GM19452 (cell line): Measurements from ENCODE around the gene MTFMT.
"Not testable (repeated sequence)": the region's sequence is repeated elsewhere in the genome, so short reads cannot be mapped to it uniquely, and the experiment has no call there.

Experiments
- ATAC-seq: cut with Tn5 transposase; IDR thresholded peaks from one replicate; pipeline ENCODE4 v1.9.1; 2021; ENCODE audit not compliant: unreplicated experiment

MTFMT gene

DNA sequence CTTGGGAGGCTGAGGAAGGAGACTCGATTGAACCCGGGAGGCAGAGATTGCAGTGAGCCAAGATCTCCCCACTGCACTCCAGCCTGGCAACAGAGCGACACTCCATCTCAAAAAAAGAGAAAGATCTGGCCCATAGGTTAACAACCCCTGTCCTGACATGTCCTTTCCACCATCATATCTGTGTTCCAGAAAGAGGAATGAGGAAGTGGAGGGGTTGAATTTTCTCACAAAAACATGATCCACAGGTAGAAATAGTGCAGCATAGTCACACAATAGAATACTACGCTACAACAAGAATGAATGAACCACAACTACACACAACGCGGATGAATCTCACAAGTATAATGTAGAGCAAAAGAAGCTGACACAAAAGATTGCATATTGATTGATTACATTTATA, 11.0 kb upstream of the MTFMT start:
- no peak for ATAC-seq

DNA sequence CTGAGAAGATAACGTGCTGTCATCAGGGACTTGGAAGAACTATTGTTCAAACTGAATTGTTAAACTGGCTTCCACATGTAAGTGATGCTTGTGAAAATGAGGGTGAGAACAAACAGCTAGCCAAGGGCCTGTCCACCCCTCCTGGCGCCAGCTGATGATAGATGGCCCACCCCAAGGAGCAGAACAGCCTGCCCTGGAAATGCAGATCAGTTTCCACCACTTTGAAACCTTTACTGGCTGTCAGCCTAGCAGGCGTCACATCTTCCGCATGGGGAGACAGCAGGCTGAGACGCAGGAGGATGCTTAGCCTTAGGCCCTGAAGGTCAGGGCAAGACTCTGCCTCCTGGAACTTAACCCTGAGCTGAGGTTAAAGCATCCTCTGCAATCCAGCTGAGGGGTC, 9.4 kb upstream of the MTFMT start:
- ATAC-seq, result no peak

DNA sequence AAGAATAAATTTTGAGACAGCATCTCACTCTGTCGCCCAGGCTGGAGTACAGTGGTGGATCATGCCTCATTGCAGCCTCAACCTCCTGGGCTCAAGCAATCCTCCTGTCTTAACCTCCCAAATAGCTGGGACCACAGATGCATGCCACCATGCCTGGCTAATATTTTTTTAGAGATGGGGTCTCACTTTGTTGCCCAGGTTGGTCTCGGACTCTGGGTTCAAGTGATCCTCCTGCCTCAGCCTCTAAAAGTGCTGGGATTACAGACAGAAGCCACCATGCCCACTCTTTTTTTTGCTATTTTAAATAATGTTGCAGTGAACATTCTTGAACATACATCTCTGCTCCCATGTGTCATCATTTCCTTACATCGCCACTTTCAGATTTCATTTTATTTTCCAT, 9.0 kb upstream of the MTFMT start:
- ATAC-seq, result no peak

DNA sequence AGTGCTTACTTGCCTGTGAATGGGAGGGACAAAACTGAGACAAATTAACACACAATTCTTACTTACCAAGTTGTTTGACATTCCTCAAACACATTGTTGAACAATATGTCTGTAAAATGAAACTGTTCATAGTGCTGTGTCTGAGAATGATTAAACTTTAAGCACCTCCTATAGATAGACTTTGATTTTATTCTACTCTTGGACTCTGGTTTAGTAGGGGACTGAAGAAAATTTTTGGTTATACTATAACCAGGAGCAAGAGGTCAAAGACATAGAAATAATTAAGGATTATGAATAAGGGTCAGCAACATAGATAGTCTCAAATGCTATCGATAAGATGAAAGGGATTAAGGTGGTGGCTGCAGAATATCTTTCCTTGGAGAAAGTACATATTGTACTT, 7.9 kb upstream of the MTFMT start:
- no peak for ATAC-seq

DNA sequence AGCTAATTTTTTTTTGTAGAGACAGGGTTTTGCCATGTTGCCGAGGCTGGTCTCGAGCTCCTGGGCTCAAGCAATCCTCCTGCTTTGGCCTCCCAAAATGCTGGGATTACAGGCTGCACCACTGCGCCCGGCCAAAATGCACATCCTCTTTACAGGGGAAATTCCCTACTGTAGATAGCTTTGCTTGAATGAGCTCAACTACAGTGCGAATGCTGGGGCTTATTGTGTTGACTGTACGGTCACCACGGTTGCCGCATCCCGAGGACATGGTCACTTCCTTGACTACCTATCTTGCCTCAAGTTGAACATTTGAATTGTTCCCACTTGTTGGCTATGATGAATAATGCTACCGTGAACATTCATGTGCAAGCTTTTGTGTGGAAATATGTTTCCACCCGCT, 5.3 kb upstream of the MTFMT start:
- ATAC-seq, result no peak

DNA sequence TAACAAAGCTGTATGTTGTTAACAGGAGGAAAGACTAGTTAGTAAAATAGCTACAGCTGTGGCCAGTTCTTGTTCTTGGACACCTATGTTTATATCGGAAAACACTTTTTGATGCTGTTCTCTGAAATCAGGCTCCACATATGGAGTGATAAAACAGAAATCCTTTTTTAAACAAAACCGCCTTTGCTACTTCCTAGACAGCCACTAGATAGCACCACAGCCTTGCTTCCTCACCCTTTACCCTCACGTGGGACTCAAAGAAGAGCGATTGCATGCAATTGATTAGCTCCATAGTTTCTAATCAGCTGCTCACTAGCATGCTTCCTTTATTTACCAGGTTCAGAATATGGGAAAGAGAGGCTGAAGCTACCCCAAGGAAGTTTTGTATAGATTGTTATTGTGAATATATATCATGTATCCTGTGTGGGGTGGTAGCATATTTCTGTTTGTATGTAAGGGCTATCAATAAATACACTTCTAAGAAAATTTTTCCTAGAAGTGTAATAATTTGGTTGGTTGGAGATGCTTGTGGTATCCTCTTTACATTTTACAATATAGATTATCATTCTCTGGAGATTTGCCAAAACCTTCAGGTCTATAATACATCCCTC, 4.3 kb upstream of the MTFMT start:
- no peak for ATAC-seq

DNA sequence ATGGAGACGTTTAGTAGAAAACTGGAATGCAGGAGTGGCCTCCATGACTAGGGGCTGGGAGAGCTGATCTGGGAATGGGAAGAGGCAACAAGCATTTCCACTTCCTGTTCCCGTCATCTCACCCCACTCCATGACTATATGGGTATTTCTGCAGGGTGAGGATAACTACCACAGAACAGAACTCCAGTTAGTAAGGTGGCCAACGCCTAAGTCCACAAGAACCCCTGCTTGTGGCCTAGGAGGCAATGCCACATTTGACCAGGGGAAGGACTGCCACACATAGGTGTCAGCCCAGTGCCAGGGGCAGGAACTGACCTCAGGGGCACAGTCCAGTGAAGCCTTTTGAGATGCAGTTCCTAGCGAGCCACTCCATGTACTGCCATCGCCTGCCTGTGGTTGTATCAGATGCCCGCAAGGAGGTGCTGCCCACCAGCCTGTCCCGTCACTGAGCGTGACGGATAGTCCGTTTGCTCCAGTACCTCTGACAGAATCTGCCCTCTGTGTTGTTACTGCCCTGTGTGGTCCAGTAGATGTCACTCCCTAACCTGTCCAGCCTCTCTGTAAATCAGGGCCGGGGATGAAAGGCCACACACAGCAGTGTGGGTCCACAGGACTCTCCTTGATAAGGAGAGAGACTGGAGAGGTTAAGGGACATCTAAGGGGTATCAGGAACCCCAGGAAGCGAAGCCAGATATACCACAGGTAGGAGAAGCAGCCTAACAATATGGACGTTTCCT, 3.5 kb upstream of the MTFMT start:
- ATAC-seq, result no peak

DNA sequence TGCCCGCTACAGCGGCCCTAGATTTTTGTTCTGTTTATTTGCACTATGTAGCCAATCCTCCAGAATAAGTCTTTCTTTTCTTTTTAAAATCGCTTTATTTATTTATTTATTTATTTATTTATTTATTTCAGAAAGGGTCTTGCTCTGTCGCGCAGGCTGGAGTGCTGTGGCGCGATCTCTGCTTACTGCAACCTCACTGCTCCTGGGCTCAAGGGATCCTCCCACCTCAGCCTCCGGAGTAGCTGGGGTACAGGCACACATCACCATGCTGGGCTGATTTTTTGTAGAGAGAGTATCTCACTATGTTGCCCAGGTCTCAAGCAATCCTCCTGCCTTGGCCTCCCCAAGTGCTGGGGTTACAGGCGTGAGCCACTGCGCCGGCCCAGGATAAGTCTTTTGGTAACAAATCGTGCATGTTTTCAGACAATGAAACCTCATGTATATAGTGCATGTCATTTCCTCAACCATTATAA, 333 bp upstream of the MTFMT start:
- ATAC-seq, result no peak

DNA sequence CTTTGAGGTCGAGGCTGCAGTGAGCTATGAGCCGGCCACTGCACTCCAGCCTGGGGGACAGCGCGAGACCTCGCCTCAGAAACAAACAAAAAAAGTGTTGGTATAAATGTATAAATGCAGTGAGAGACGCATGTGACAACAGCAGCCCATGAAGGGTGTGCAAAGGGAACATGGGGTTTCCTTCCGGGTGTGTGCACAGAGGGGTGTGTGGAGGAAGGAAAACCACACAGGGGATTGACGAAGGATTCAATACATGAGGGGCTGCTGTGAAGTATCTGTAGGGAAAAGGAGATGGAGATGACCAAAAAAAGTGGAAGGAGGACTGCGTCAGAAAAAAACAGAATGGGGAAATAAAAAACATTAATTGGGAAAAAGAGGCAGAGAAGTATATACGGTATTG, 1.1 kb downstream of the MTFMT start:
- no peak for ATAC-seq

DNA sequence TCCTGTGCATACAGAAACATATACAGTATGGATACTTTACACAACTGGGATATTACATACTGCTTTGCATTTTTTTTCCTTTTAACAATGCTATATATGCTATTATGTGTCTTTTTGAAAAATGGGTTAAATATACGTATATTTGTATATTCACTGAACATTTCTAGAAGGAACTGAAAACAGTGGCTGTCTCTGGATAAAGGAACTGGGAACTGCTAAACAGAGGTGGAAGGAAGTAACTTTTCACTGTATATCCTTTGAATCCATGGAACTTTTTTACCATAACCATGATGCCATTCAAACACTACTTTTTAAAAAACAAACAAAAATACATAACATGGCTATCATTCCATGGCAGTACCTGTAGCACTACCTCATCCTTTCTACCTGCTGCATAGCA, 1.8 kb downstream of the MTFMT start:
- no peak for ATAC-seq

DNA sequence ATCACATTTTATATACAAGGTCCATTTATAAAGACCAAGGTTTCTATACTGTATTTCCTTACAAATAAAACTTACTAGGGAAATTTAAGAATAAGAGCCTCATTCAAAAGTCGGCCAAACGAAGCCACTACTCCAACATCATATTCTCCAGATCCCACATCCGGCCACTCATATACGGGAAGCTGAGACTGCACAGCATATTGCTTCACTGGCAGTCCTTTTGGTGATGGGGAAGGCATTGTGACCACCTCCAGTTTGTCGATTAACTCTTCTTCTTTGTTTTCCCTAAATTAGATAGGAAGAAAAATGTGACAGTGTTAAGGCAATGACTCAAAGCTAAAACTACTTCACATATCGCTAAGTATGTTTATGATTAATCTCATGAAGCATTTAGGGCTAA, 2.7 kb downstream of the MTFMT start:
- no peak for ATAC-seq

DNA sequence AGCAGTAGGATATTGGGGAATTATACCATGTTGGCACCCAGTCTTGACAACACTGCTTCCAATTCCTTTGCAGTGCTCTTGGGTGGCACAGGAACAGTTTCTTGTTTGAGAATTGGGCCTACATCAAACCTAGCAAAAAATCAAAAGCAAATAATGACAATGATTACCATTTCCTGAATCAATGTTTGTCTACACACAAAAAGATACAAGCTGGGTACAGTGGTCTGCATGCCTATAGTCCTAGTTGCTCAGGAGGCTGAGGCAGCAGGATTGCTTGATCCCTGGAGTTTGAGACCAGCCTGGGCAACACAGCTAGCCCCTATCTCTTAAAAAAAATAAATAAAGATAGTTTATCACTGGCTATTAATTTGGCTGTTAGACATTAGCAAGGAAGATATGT, 8.0 kb downstream of the MTFMT start:
- ATAC-seq, result no peak

DNA sequence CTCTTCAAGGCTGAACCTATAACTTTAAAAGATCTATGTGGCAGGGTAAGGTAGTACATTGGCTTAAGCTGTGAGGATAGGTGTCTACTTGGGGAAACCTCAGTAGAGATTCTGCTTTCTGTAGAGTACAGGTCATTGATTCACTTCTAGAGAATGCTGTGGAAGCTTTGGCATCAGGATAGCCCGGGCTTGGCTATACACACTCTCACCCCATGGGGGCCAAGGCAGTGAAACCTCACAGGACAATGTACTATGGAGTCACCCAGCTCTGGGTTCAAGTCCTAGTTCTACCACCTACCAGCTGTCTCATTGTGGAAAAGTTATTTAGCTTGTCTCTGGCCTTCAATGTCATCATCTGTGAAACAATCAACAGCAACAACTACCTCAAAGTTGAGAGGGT, 9.0 kb downstream of the MTFMT start:
- no peak for ATAC-seq

DNA sequence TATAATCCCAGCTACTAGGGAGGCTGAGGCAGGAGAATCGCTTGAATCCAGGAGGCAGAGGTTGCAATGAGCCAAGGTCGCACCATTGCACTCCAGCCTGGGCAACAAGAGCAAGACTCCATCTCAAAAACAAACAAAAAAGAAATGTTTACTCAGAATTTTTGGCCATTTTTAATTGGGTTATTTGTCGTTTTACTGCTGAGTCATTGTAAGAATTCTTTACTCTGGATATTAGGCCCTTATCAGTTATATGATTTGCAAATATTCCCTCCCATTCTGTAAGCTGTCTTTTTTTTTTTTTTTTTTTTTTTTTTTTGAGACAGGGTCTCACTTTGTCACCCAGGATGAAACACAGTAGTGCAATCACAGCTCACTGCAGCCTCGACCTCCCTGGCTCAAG, 18.2 kb downstream of the MTFMT start:
- not testable (repeated sequence) for ATAC-seq

DNA sequence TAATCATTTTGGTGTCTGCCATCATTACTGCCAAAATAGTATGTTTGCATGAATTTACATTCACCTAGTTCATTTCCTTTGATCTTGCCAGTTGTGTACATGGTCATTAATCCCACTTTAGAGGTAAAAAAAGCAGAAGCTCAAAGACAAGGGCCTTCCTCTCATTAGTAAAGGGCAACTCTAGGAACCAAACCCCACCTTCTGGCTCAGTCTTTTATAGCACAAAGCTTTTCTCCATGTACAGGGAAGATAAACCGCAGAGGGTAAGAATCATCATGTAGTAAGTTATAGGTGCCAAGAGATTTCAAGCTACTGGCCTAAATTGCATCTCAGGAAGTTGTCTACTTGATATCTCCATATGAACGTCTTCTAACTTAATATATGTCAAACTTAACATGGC, 20.5 kb downstream of the MTFMT start:
- no peak for ATAC-seq

DNA sequence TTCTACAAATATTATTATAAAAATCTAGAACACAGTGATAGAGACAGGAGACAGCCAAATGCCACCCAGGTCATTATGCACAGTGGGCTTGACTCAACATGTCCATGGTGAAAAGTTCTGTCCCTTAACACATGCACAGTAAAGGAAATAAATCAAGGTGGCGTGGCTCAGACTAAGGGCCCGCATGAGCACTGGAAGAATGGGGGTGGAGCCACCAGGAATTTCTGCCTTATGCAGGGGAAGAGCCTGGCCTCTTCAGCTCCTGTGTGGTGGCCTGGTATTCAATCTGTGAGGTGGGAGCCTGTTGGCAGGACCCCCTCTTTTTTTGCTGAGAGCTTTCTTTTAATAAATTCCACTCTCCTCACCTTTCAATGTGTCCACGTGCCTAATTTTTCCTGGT, 22.6 kb downstream of the MTFMT start:
- ATAC-seq, result no peak

DNA sequence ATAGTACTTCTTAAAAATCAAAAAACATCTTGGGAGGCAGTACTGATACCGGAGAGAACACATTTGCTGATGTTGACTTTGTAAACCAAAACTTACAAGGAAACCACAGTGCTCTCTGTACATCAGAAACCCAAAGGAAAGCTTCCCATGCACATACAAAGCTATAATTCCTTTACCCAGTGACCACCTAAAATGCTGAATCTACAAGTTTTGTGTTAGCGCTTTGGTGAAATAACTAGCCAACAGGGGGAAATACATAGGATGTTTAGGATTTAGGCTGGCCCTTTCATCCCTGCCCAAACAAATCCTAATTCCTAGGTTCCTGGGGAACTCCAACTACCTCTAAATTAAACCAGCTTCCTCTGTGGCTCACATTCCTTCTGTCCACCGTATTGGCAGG, 24.4 kb downstream of the MTFMT start:
- no peak for ATAC-seq

DNA sequence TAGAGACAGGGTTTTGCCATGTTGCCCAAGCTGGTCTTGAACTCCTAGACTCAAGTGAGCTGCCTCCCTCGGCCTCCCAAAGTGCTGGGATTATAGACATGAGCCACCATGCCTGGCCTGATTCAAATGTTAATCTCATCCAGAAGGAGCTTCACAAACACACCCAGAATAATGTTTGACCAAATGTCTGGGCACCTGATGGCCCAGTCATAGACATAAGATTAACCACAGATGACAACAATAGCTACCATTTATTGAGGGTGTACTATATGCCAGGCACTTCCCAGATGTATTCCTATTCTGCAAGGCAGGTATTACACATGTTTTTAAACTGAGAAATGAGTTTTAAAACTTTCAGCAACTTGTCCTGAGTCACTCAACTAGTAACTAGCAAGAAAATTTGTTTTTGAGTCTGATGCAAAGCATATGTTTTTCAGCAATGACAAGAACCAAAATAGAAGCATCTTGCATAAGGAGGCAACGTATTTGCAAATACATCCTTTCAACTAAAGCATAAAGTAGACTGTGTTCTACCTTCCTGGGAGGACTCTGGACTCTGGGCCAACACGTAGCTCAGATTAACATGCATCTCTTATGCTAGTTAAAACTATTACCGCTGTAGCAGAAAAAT, 31.6 kb downstream of the MTFMT start:
- ATAC-seq, result no peak

DNA sequence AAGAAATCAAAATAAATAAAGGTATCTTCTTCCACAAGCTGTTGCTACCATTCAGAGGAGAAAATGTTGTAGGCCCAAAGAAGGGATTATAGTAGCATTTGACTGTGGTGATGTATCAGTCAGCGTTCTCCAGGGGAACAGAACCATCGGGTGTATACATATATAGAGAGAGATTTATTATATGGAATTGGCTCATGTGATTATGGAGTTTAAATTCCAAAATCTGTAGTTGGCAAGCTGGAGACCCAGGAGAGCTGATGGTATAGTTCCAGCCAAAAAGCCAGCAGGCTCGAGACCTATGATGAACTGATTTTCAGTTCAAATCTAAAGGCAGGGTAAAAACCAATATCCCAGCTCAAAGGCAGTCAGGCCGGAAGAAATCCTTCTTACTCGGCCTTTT, 32.4 kb downstream of the MTFMT start:
- ATAC-seq, result no peak

DNA sequence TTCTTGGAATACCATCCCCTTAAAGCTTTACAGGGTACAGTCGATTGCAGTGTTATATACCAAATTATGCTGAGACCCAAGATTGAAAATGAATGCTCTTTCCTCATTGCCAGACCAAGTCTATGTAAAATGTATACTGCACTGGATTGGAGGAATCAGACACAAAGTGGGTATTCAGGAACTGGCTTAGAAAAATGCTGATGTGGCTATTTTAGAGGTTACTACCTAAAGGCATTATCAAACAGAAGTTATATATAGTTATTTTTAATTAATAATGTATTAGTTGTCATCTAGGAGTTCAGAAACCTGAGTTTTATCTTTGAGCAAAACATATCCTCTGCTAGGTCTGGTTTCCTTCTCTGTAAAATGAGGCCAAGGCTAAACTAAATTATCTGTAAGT, 36.1 kb downstream of the MTFMT start:
- ATAC-seq, result no peak

DNA sequence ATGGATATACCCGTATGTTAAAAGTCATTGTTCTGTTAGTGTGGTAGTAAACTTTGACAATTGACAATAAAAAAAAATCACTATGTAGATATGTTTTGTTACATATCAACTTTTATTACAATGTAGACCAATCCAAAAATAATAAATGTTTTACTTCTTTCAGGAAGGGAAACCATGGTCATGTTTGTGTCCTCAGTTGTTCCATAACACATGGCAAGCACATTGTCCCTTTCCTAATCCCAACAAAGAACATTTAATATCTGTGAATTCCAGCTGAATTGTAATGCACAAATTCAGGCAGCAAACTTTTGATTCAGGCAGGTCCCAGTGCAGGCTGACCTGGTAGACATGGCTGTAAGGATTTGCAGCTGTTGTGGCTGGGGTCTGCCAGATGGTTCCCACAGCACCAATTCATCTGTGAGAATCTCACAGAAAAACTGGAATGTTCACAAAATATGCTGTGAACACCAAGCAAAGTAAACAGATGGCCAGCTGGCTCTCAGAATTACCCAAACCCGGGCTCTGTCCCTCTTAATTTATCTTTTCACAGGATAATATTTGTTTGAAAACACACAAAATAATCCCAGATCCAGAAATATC, 37.8 kb downstream of the MTFMT start:
- ATAC-seq, result no peak

DNA sequence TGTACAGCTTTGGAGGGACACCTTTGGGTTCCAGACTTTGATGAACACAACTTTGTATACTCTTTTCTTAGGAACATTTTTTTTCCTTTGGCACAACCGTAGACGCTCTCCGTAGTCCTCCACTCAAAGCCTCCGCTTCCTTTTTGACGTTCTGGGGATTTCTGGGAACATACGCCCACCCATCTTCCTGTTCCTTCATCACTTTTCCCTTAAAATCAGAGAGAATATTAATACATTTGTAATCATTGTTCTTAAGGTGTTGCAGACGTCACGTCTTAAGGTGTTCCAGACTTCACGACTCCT, 39.3 kb downstream of the MTFMT start:
- ATAC-seq, result no peak
